Mononuclear cell (primary cell): ENCODE data around the gene MIXL1. TPM values are rescaled to one million over a fixed set of nuclear protein-coding genes. Genes with fewer than 3 reads are reported as not detected.
"Not testable (repeated sequence)": the region's sequence is repeated elsewhere in the genome, so short reads cannot be mapped to it uniquely, and the experiment has no call there.

Experiments used
- H3K27me3 ChIP-seq: 2 replicates; pipeline ENCODE4 v1.6.0; 2011; ENCODE audit warnings: low read length, control low read depth; ENCODE audit not compliant: insufficient read depth
- H3K4me1 ChIP-seq: 2 replicates; pipeline ENCODE4 v1.5.1; 2011; ENCODE audit warnings: mild to moderate bottlenecking, low read length, control low read depth; ENCODE audit not compliant: insufficient read depth
- H3K4me3 ChIP-seq: 2 replicates; pipeline ENCODE4 v1.5.1; 2011; ENCODE audit warnings: mild to moderate bottlenecking, low read length, moderate library complexity
- H3K9me3 ChIP-seq: 2 replicates; pipeline ENCODE4 v1.5.1; 2011; ENCODE audit warnings: low read depth, mild to moderate bottlenecking, control low read depth, low read length
- total RNA-seq: library from RNA; depleted of rRNA; stranded (reverse); fragments of >200 nt; gene quantifications from one replicate; pipeline ENCODE4 v1.2.3, GENCODE V29; 2012

MIXL1 gene
- total RNA-seq, 1 donor: not detected

GRCh38 chr1:226236826-226237225, 13.4 kb downstream of the MIXL1 start:
- H3K4me1 ChIP-seq: no peaks in the 10 kb centered on the region
- H3K4me3 ChIP-seq: no peak overlapping the region
- H3K9me3 ChIP-seq: no peaks in the 10 kb centered on the region
- no peaks in the 10 kb centered on the region for H3K27me3 ChIP-seq

GRCh38 chr1:226239421-226239820, 16.0 kb downstream of the MIXL1 start:
- no peaks in the 10 kb centered on the region for H3K9me3 ChIP-seq

GRCh38 chr1:226248091-226248490, 24.6 kb downstream of the MIXL1 start:
- H3K27me3 ChIP-seq: no peaks in the 10 kb centered on the region
- H3K4me3 ChIP-seq: no peak overlapping the region
- H3K9me3 ChIP-seq: no peaks in the 10 kb centered on the region
- H3K4me1 ChIP-seq: no peaks in the 10 kb centered on the region

More at GRCh38 chr1:226239421-226239820, 16.0 kb downstream of the MIXL1 start:
- H3K4me3 ChIP-seq: no peak overlapping the region
- H3K4me1 ChIP-seq: no peaks in the 10 kb centered on the region
- H3K27me3 ChIP-seq: no peaks in the 10 kb centered on the region

- no peak overlapping the region for H3K4me3 ChIP-seq
- no peaks in the 10 kb centered on the region for H3K9me3 ChIP-seq
- H3K27me3 ChIP-seq: no peaks in the 10 kb centered on the region
- no peaks in the 10 kb centered on the region for H3K4me1 ChIP-seq
Measured at GRCh38 chr1:226248796-226249195, 25.3 kb downstream of the MIXL1 start.

- Histone ChIP-seq H3K9me3 (no peaks in the 10 kb centered on the region), H3K4me3 (no peak overlapping the region), H3K27me3 (no peaks in the 10 kb centered on the region), H3K4me1 (no peaks in the 10 kb centered on the region)
Measured at GRCh38 chr1:226250511-226250910, 27.0 kb downstream of the MIXL1 start.

- not testable (repeated sequence) for H3K27me3 ChIP-seq, H3K4me3 ChIP-seq, H3K9me3 ChIP-seq, H3K4me1 ChIP-seq
Measured at GRCh38 chr1:226252841-226253240, 29.4 kb downstream of the MIXL1 start.

GRCh38 chr1:226253933-226254332, 30.5 kb downstream of the MIXL1 start:
- Histone ChIP-seq H3K27me3 (no peaks in the 10 kb centered on the region), H3K4me3 (no peak overlapping the region), H3K9me3 (no peaks in the 10 kb centered on the region), H3K4me1 (no peaks in the 10 kb centered on the region)

- Histone ChIP-seq H3K9me3 (peaks cover 9% of the 10 kb centered on the region), H3K4me1 (no peaks in the 10 kb centered on the region), H3K27me3 (no peaks in the 10 kb centered on the region), H3K4me3 (no peak overlapping the region)
Measured at GRCh38 chr1:226255380-226255779, 31.9 kb downstream of the MIXL1 start.

- Histone ChIP-seq H3K9me3 (peaks cover 15% of the 10 kb centered on the region), H3K27me3 (no peaks in the 10 kb centered on the region), H3K4me1 (no peaks in the 10 kb centered on the region), H3K4me3 (no peak overlapping the region)
Measured at GRCh38 chr1:226261818-226262217, 38.4 kb downstream of the MIXL1 start.

GRCh38 chr1:226268421-226269124, 45.1 kb downstream of the MIXL1 start:
- H3K27me3 ChIP-seq: no peaks in the 10 kb centered on the region
- no peaks in the 10 kb centered on the region for H3K9me3 ChIP-seq
- H3K4me1 ChIP-seq: no peaks in the 10 kb centered on the region
- no peak overlapping the region for H3K4me3 ChIP-seq

- H3K4me3 ChIP-seq, H3K27me3 ChIP-seq, H3K9me3 ChIP-seq, H3K4me1 ChIP-seq: not testable (repeated sequence)
Measured at GRCh38 chr1:226272233-226272902, 48.9 kb downstream of the MIXL1 start.

GRCh38 chr1:226274138-226274537, 50.7 kb downstream of the MIXL1 start:
- H3K4me1 ChIP-seq: no peaks in the 10 kb centered on the region
- no peak overlapping the region for H3K4me3 ChIP-seq
- H3K9me3 ChIP-seq: no peaks in the 10 kb centered on the region
- H3K27me3 ChIP-seq: no peaks in the 10 kb centered on the region

GRCh38 chr1:226276077-226276682, 52.7 kb downstream of the MIXL1 start:
- Histone ChIP-seq H3K9me3 (no peaks in the 10 kb centered on the region), H3K27me3 (no peaks in the 10 kb centered on the region), H3K4me3 (no peak overlapping the region), H3K4me1 (no peaks in the 10 kb centered on the region)
